ENCODE data around the gene DLGAP5.

The DLGAP5 gene

DNA sequence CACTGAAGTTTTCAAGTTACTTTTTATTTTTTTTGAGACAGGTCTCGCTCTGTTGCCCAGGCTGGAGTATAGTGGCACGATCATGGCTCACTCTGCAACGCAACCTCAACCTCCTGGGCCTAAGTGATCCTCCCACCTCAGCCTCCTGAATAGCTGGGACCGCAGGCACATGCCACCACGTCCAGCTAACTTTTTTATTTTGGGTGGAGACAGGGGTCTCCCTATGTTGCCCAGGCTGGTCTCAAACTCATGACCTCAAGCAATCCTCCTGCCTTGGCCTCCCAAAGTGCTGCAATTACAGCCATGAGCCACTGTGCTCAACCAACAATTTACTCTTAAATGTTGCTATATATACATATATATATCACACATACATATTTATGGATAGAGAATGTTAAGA lies 89.7 kb downstream of the DLGAP5 start:
- no peak for TF ChIP-seq EZH2phosphoT487 (IDR thresholded peaks at IDR 0.05; ENCODE audit: borderline replicate concordance, low read length)
- TF ChIP-seq, protein P1, sequence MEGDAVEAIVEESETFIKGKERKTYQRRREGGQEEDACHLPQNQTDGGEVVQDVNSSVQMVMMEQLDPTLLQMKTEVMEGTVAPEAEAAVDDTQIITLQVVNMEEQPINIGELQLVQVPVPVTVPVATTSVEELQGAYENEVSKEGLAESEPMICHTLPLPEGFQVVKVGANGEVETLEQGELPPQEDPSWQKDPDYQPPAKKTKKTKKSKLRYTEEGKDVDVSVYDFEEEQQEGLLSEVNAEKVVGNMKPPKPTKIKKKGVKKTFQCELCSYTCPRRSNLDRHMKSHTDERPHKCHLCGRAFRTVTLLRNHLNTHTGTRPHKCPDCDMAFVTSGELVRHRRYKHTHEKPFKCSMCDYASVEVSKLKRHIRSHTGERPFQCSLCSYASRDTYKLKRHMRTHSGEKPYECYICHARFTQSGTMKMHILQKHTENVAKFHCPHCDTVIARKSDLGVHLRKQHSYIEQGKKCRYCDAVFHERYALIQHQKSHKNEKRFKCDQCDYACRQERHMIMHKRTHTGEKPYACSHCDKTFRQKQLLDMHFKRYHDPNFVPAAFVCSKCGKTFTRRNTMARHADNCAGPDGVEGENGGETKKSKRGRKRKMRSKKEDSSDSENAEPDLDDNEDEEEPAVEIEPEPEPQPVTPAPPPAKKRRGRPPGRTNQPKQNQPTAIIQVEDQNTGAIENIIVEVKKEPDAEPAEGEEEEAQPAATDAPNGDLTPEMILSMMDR (IDR thresholded peaks at IDR 0.05; ENCODE audit: low read depth, low read length, poor library complexity, severe bottlenecking) = no peak
- Histone ChIP-seq H3K36me3 (ENCODE audit: control insufficient read depth, low read length) (no peaks in the 10 kb centered on the region), H3F3A (ENCODE audit: control insufficient read depth, insufficient read depth) (no peaks in the 10 kb centered on the region), H3K4me1 (ENCODE audit: control insufficient read depth, low read length) (peaks cover 30% of the 10 kb centered on the region), H4K20me1 (ENCODE audit: control insufficient read depth, insufficient read depth, low read depth, low read length) (no peaks in the 10 kb centered on the region), H3K9me2 (replicated peaks; ENCODE audit: control insufficient read depth, low read length) (no peaks in the 10 kb centered on the region), H3K79me2 (ENCODE audit: control insufficient read depth, low read length) (no peaks in the 10 kb centered on the region), H3K9me3 (ENCODE audit: control insufficient read depth, insufficient read depth, low read length) (peaks cover 8% of the 10 kb centered on the region), H3K27me3 (ENCODE audit: control insufficient read depth, low read length) (no peaks in the 10 kb centered on the region), H3K4me2 (ENCODE audit: low read length) (peak overlapping the region; percentile 53), H3K4me3 (ENCODE audit: low read length) (peak overlapping the region; percentile 36; the same call in 1 of the 2 replicates), H3K27ac (ENCODE audit: low read depth, low read length) (0 out of 2 replicates have a peak overlapping the region, but pooled peaks have one; percentile 8)

DNA sequence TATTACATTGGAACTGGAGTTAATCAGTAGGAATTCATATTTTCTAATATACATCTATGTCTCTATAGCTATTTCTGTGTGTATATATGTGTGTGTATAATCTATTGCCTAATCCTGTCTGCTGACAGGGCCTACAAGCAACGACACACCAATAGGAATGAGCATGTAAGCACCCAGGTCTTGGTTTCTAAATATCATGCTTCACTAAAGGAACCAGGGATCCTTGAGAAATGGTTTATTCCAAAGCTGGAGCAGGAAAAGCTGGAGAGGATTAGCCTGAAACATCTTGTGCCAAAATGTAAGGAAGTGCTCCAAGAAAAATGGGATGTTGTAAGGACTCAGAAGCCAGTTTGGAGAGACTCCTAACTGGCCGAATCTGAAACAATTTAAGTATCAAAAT lies 91.6 kb downstream of the DLGAP5 start:
- no peaks in the 10 kb centered on the region for H3K36me3 ChIP-seq (ENCODE audit: control insufficient read depth, low read length)
- no peaks in the 10 kb centered on the region for H3K9me2 ChIP-seq (replicated peaks; ENCODE audit: control insufficient read depth, low read length)
- peaks cover 30% of the 10 kb centered on the region for H3K4me1 ChIP-seq (ENCODE audit: control insufficient read depth, low read length)
- TF ChIP-seq, protein P1 (IDR thresholded peaks at IDR 0.05; ENCODE audit: low read depth, low read length, poor library complexity, severe bottlenecking) = no peak
- no peak for TF ChIP-seq EZH2phosphoT487 (IDR thresholded peaks at IDR 0.05; ENCODE audit: borderline replicate concordance, low read length)
- no peak overlapping the region for H3K4me3 ChIP-seq (ENCODE audit: low read length)
- no peaks in the 10 kb centered on the region for H4K20me1 ChIP-seq (ENCODE audit: control insufficient read depth, insufficient read depth, low read depth, low read length)
- H3K9me3 ChIP-seq (ENCODE audit: control insufficient read depth, insufficient read depth, low read length) = peaks cover 8% of the 10 kb centered on the region
- H3K4me2 ChIP-seq (ENCODE audit: low read length) = no peak overlapping the region
- H3K27ac ChIP-seq (ENCODE audit: low read depth, low read length) = no peak overlapping the region
- no peaks in the 10 kb centered on the region for H3F3A ChIP-seq (ENCODE audit: control insufficient read depth, insufficient read depth)
- no peaks in the 10 kb centered on the region for H3K79me2 ChIP-seq (ENCODE audit: control insufficient read depth, low read length)
- H3K27me3 ChIP-seq (ENCODE audit: control insufficient read depth, low read length) = no peaks in the 10 kb centered on the region

DNA sequence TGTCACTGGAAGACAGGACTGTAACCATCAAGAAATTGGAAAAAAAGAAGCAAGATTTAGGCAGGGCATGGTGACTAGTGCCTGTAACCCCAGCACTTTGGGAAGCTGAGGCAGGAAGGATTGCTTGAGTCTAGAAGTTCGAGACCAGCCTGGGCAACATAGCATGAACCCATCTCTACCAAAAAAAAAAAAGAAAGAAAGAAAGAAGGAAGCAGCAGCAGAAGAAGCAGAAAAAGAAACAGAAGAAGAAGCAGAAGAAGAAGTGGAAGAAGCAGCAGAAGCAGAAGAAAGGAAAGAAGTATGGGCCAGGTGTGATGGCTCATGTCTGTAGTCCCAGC lies 92.9 kb downstream of the DLGAP5 start:
- H3K4me3 ChIP-seq (ENCODE audit: low read length) = no peak overlapping the region
- H3K79me2 ChIP-seq (ENCODE audit: control insufficient read depth, low read length) = no peaks in the 10 kb centered on the region
- no peaks in the 10 kb centered on the region for H3F3A ChIP-seq (ENCODE audit: control insufficient read depth, insufficient read depth)
- H3K36me3 ChIP-seq (ENCODE audit: control insufficient read depth, low read length) = no peaks in the 10 kb centered on the region
- no peaks in the 10 kb centered on the region for H3K27me3 ChIP-seq (ENCODE audit: control insufficient read depth, low read length)
- H3K9me3 ChIP-seq (ENCODE audit: control insufficient read depth, insufficient read depth, low read length) = no peaks in the 10 kb centered on the region
- no peaks in the 10 kb centered on the region for H3K9me2 ChIP-seq (replicated peaks; ENCODE audit: control insufficient read depth, low read length)
- H3K27ac ChIP-seq (ENCODE audit: low read depth, low read length) = no peak overlapping the region
- H3K4me2 ChIP-seq (ENCODE audit: low read length) = no peak overlapping the region
- H4K20me1 ChIP-seq (ENCODE audit: control insufficient read depth, insufficient read depth, low read depth, low read length) = no peaks in the 10 kb centered on the region
- TF ChIP-seq, protein P1 (IDR thresholded peaks at IDR 0.05; ENCODE audit: low read depth, low read length, poor library complexity, severe bottlenecking) = no peak
- no peak for TF ChIP-seq EZH2phosphoT487 (IDR thresholded peaks at IDR 0.05; ENCODE audit: borderline replicate concordance, low read length)
- H3K4me1 ChIP-seq (ENCODE audit: control insufficient read depth, low read length) = peaks cover 23% of the 10 kb centered on the region
